ENCODE results near the gene SYNPO. TPM values are rescaled to one million over a fixed set of nuclear protein-coding genes. Genes with fewer than 3 reads are reported as not detected.

Gene SYNPO
- polyA plus RNA-seq, 1 experiment, result 10.1 TPM

DNA sequence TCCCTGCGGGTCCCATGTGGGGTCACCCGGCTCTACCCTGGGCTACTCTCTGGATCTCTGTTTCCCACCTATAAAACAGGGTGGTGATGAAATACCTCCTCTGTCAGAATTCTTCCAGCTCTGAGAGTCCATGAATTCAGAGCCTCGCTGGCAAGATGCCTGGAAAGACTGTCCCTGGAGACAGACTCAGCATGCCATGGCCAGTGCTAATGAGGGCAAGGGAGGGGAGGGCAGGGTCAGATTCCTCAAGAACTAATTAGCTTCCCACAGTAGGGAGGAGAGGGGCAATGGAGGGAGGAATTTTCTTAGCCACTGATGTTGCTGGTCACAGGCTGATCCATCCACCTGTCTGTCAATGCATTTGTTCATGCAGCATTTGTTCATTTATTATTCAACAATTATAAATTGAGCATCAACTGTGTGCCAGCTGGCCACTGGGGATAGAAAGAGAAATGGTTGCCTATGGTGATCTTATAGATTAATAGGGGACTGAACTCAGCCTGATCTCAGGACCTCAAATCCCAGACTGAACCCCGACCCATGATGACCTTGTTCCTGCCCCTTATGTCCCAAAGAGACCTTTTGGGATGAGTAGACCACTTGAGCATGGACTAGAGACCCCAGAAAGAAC, 4.7 kb downstream of the SYNPO start:
- TF ChIP-seq, protein P1, sequence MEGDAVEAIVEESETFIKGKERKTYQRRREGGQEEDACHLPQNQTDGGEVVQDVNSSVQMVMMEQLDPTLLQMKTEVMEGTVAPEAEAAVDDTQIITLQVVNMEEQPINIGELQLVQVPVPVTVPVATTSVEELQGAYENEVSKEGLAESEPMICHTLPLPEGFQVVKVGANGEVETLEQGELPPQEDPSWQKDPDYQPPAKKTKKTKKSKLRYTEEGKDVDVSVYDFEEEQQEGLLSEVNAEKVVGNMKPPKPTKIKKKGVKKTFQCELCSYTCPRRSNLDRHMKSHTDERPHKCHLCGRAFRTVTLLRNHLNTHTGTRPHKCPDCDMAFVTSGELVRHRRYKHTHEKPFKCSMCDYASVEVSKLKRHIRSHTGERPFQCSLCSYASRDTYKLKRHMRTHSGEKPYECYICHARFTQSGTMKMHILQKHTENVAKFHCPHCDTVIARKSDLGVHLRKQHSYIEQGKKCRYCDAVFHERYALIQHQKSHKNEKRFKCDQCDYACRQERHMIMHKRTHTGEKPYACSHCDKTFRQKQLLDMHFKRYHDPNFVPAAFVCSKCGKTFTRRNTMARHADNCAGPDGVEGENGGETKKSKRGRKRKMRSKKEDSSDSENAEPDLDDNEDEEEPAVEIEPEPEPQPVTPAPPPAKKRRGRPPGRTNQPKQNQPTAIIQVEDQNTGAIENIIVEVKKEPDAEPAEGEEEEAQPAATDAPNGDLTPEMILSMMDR (IDR thresholded peaks at IDR 0.05; ENCODE audit: low read depth, low read length), result no peak
- no peak for DNase-seq (ENCODE audit: low read depth, low spot score)
- no peak overlapping the region for H3K4me3 ChIP-seq (ENCODE audit: low read depth, low read length)
- ChIA-PET CTCF (interaction anchor here (0.7 to 3.5 kb wide), 6 partner anchors 8 to 195 kb away, joined by 3 to 17 read pairs (median 5); no protein-coding TSS in a partner anchor), POLR2A (no interaction called here)
- H3K9me3 ChIP-seq (ENCODE audit: control insufficient read depth, insufficient read depth, low read length), result no peaks in the 10 kb centered on the region; the same call in 1 of the 2 replicates
- no peaks in the 10 kb centered on the region for H3K27me3 ChIP-seq (ENCODE audit: control insufficient read depth, insufficient read depth, low read length)
- H3K27ac ChIP-seq (ENCODE audit: low read depth, low read length), result no peak overlapping the region

GRCh38 chr5:150647275-150648251, 7.1 kb downstream of the SYNPO start:
- H3K4me3 ChIP-seq (ENCODE audit: low read depth, low read length), result no peak overlapping the region
- no peak for DNase-seq (ENCODE audit: low read depth, low spot score)
- H3K27ac ChIP-seq (ENCODE audit: low read depth, low read length), result no peak overlapping the region
- H3K9me3 ChIP-seq (ENCODE audit: control insufficient read depth, insufficient read depth, low read length), result no peaks in the 10 kb centered on the region; the same call in 1 of the 2 replicates
- ChIA-PET CTCF (interaction anchor here (0.8 to 2.3 kb wide), 3 partner anchors 62 to 189 kb away, joined by 3 to 12 read pairs (median 4); no protein-coding TSS in a partner anchor), POLR2A (interaction anchor here (0.7 kb wide), 1 partner anchor 10 kb away, joined by 5 read pairs; no protein-coding TSS in a partner anchor)
- TF ChIP-seq, protein P1 (IDR thresholded peaks at IDR 0.05; ENCODE audit: low read depth, low read length), result no peak
- no peaks in the 10 kb centered on the region for H3K27me3 ChIP-seq (ENCODE audit: control insufficient read depth, insufficient read depth, low read length)

GRCh38 chr5:150648294-150649107, 8.0 kb downstream of the SYNPO start:
- TF ChIP-seq, protein P1 (IDR thresholded peaks at IDR 0.05; ENCODE audit: low read depth, low read length), result no peak
- H3K27me3 ChIP-seq (ENCODE audit: control insufficient read depth, insufficient read depth, low read length), result no peaks in the 10 kb centered on the region
- no peak overlapping the region for H3K4me3 ChIP-seq (ENCODE audit: low read depth, low read length)
- no peak for DNase-seq (ENCODE audit: low read depth, low spot score)
- ChIA-PET CTCF (no interaction called here), POLR2A (no interaction called here)
- H3K9me3 ChIP-seq (ENCODE audit: control insufficient read depth, insufficient read depth, low read length), result no peaks in the 10 kb centered on the region; the same call in 1 of the 2 replicates
- no peak overlapping the region for H3K27ac ChIP-seq (ENCODE audit: low read depth, low read length)

GRCh38 chr5:150649108-150650020, 8.9 kb downstream of the SYNPO start:
- ChIA-PET POLR2A (no interaction called here), CTCF (no interaction called here)
- TF ChIP-seq, protein P1 (IDR thresholded peaks at IDR 0.05; ENCODE audit: low read depth, low read length), result no peak

More at GRCh38 chr5:150649108-150650020, 8.9 kb downstream of the SYNPO start:
- DNase-seq (ENCODE audit: low read depth, low spot score), result no peak
- H3K27me3 ChIP-seq (ENCODE audit: control insufficient read depth, insufficient read depth, low read length), result no peaks in the 10 kb centered on the region
- no peak overlapping the region for H3K4me3 ChIP-seq (ENCODE audit: low read depth, low read length)
- H3K9me3 ChIP-seq (ENCODE audit: control insufficient read depth, insufficient read depth, low read length), result no peaks in the 10 kb centered on the region; the same call in 1 of the 2 replicates
- H3K27ac ChIP-seq (ENCODE audit: low read depth, low read length), result no peak overlapping the region
